Muscle layer of colon (tissue), 2 donors: ENCODE data around the gene PPP1R14B.

Experiments
- H3K27ac ChIP-seq: one replicate; pipeline ENCODE4 v1.7.0; 2013; ENCODE audit warnings: low read depth, mild to moderate bottlenecking, low read length, moderate library complexity
- H3K27me3 ChIP-seq, 2 donors: one replicate each; pipeline ENCODE4 v1.7.0; 2013; ENCODE audit warnings: low read length in 2 of 2, mild to moderate bottlenecking in 2 of 2; ENCODE audit not compliant: insufficient read depth in 2 of 2, control insufficient read depth in 1 of 2
- H3K36me3 ChIP-seq: one replicate; pipeline ENCODE4 v1.7.0; 2013; ENCODE audit warnings: mild to moderate bottlenecking, low read length; ENCODE audit not compliant: insufficient read depth
- H3K4me1 ChIP-seq: one replicate; pipeline ENCODE4 v1.7.0; 2013; ENCODE audit warnings: mild to moderate bottlenecking, low read length; ENCODE audit not compliant: insufficient read depth
- H3K4me3 ChIP-seq, 2 donors: one replicate each; pipeline ENCODE4 v1.7.0; 2013; ENCODE audit warnings: low read length in 2 of 2, low read depth in 1 of 2, mild to moderate bottlenecking in 1 of 2, moderate library complexity in 1 of 2
- H3K9ac ChIP-seq: one replicate; pipeline ENCODE4 v1.7.0; 2013; ENCODE audit warnings: low read length
- H3K9me3 ChIP-seq: one replicate; pipeline ENCODE4 v1.7.0; 2013; ENCODE audit warnings: mild to moderate bottlenecking, low read length
- donor health status: abdominal sarcoma.
- donor health status: Adenocarcinoma of cecum.

Gene PPP1R14B

GRCh38 chr11:64223001-64223651 lies 23.6 kb downstream of the PPP1R14B start:
- H3K9ac ChIP-seq = no peak overlapping the region
- no peaks in the 10 kb centered on the region for H3K27me3 ChIP-seq
- no peak overlapping the region for H3K27ac ChIP-seq
- no peaks in the 10 kb centered on the region for H3K36me3 ChIP-seq
- H3K4me3 ChIP-seq = no peak overlapping the region
- peaks cover 21% of the 10 kb centered on the region for H3K4me1 ChIP-seq
- no peaks in the 10 kb centered on the region for H3K9me3 ChIP-seq

GRCh38 chr11:64222651-64223000 lies 24.1 kb downstream of the PPP1R14B start:
- no peaks in the 10 kb centered on the region for H3K36me3 ChIP-seq
- no peaks in the 10 kb centered on the region for H3K9me3 ChIP-seq
- no peak overlapping the region for H3K27ac ChIP-seq
- H3K27me3 ChIP-seq = no peaks in the 10 kb centered on the region
- H3K4me3 ChIP-seq = no peak overlapping the region
- H3K4me1 ChIP-seq = peaks cover 20% of the 10 kb centered on the region
- no peak overlapping the region for H3K9ac ChIP-seq

- Histone ChIP-seq H3K9me3 (no peaks in the 10 kb centered on the region), H3K27ac (no peak overlapping the region), H3K36me3 (no peaks in the 10 kb centered on the region), H3K4me1 (peaks cover 8% of the 10 kb centered on the region), H3K27me3 (no peaks in the 10 kb centered on the region), H3K9ac (no peak overlapping the region), H3K4me3 (no peak overlapping the region)
Observed at GRCh38 chr11:64220798-64221197, 25.9 kb downstream of the PPP1R14B start.

GRCh38 chr11:64220271-64220670 lies 26.5 kb downstream of the PPP1R14B start:
- Histone ChIP-seq H3K27ac (no peak overlapping the region), H3K9ac (no peak overlapping the region), H3K4me1 (peaks cover 4% of the 10 kb centered on the region), H3K36me3 (no peaks in the 10 kb centered on the region), H3K27me3 (no peaks in the 10 kb centered on the region), H3K9me3 (no peaks in the 10 kb centered on the region), H3K4me3 (no peak overlapping the region)

- Histone ChIP-seq H3K36me3 (no peaks in the 10 kb centered on the region), H3K27ac (no peak overlapping the region), H3K9me3 (no peaks in the 10 kb centered on the region), H3K4me1 (no peaks in the 10 kb centered on the region), H3K4me3 (no peak overlapping the region), H3K27me3 (no peaks in the 10 kb centered on the region), H3K9ac (no peak overlapping the region)
Observed at GRCh38 chr11:64219755-64220154, 27.0 kb downstream of the PPP1R14B start.

- no peak overlapping the region for H3K4me3 ChIP-seq
- no peaks in the 10 kb centered on the region for H3K4me1 ChIP-seq
- H3K27me3 ChIP-seq = no peaks in the 10 kb centered on the region
- no peaks in the 10 kb centered on the region for H3K9me3 ChIP-seq
- H3K36me3 ChIP-seq = no peaks in the 10 kb centered on the region
- H3K9ac ChIP-seq = no peak overlapping the region
- H3K27ac ChIP-seq = no peak overlapping the region
Observed at GRCh38 chr11:64219354-64219684, 27.4 kb downstream of the PPP1R14B start.

GRCh38 chr11:64218628-64219353 lies 28.0 kb downstream of the PPP1R14B start:
- Histone ChIP-seq H3K9ac (no peak overlapping the region), H3K36me3 (no peaks in the 10 kb centered on the region), H3K27me3 (no peaks in the 10 kb centered on the region)

GRCh38 chr11:64216879-64217278 lies 29.9 kb downstream of the PPP1R14B start:
- Histone ChIP-seq H3K9me3 (no peaks in the 10 kb centered on the region), H3K4me1 (no peaks in the 10 kb centered on the region), H3K27ac (no peak overlapping the region), H3K36me3 (no peaks in the 10 kb centered on the region), H3K27me3 (no peaks in the 10 kb centered on the region), H3K9ac (no peak overlapping the region), H3K4me3 (no peak overlapping the region)

More at GRCh38 chr11:64218628-64219353, 28.0 kb downstream of the PPP1R14B start:
- H3K4me3 ChIP-seq = no peak overlapping the region
- no peaks in the 10 kb centered on the region for H3K4me1 ChIP-seq
- no peak overlapping the region for H3K27ac ChIP-seq
- no peaks in the 10 kb centered on the region for H3K9me3 ChIP-seq

GRCh38 chr11:64211181-64211872 lies 35.4 kb downstream of the PPP1R14B start:
- Histone ChIP-seq H3K27ac (no peak overlapping the region), H3K9me3 (no peaks in the 10 kb centered on the region), H3K4me3 (no peak overlapping the region), H3K36me3 (no peaks in the 10 kb centered on the region), H3K9ac (no peak overlapping the region), H3K27me3 (no peaks in the 10 kb centered on the region), H3K4me1 (peaks cover 3% of the 10 kb centered on the region)

- Histone ChIP-seq H3K9ac (no peak overlapping the region), H3K27ac (no peak overlapping the region), H3K36me3 (no peaks in the 10 kb centered on the region), H3K9me3 (no peaks in the 10 kb centered on the region), H3K4me3 (no peak overlapping the region), H3K4me1 (peaks cover 3% of the 10 kb centered on the region), H3K27me3 (no peaks in the 10 kb centered on the region)
Observed at GRCh38 chr11:64210301-64211020, 36.3 kb downstream of the PPP1R14B start.

GRCh38 chr11:64209563-64209843 lies 37.2 kb downstream of the PPP1R14B start:
- H3K4me1 ChIP-seq = peaks cover 7% of the 10 kb centered on the region
- H3K4me3 ChIP-seq = no peak overlapping the region

More at GRCh38 chr11:64209563-64209843, 37.2 kb downstream of the PPP1R14B start:
- no peaks in the 10 kb centered on the region for H3K9me3 ChIP-seq
- no peaks in the 10 kb centered on the region for H3K27me3 ChIP-seq
- no peaks in the 10 kb centered on the region for H3K36me3 ChIP-seq
- H3K27ac ChIP-seq = no peak overlapping the region
- no peak overlapping the region for H3K9ac ChIP-seq
